Left ventricle myocardium superior (tissue), 1 donor: Measurements from ENCODE around the gene CLCN2. TPM values are rescaled to one million over a fixed set of nuclear protein-coding genes. Genes with fewer than 3 reads are reported as not detected.

ENCODE experiments used
- ATAC-seq: fragments of 200-7000 bp; cut with Tn5 transposase; one replicate; pipeline ENCODE4 v1.9.1; 2020; ENCODE audit warnings: mild to moderate bottlenecking, moderate library complexity
- DNase-seq: peaks from one replicate; pipeline ENCODE4 v3.0.0-alpha.2; 2020
- intact Hi-C: fragments of 100-400 bp; cut with micrococcal nuclease; formaldehyde crosslinking; loops from one replicate; pipeline ENCODE4 v1.11.0; 2022
- total RNA-seq: library from RNA; stranded (reverse); fragmentation: NEBNext Ultra II Directional; extraction: Animal tissue kit (Norgen Biotek cat#: 25700); gene quantifications from one replicate; pipeline ENCODE4 v1.2.1, GENCODE V29; 2021
- donor health status: DM: no; HTN: yes; CAD: no; lungs with severe emphysema.

The CLCN2 gene
- total RNA-seq, 1 donor from 2014 or later, result 3.6 TPM

GRCh38 chr3:184381261-184382224, 20.1 kb upstream of the CLCN2 start:
- ATAC-seq, result peak; percentile 64
- intact Hi-C loops, result no loop called here
- peak; percentile 75 for DNase-seq

- ATAC-seq, result no peak
- no peak for DNase-seq
- intact Hi-C loops, result no loop called here
These were observed 19.3 kb upstream of the CLCN2 start for GRCh38 chr3:184380627-184381260.

GRCh38 chr3:184380185-184380626, 18.8 kb upstream of the CLCN2 start:
- DNase-seq, result peak; percentile 83
- ATAC-seq, result peak; percentile 54

GRCh38 chr3:184379358-184380184, 18.2 kb upstream of the CLCN2 start, which contains the start of gene CHRD:
Gene CHRD, plus strand, starts transcription at chr3:184380054. Its CDS starts 265 bp downstream, at chr3:184380319.
- ATAC-seq (peak; percentile 75), DNase-seq (peak; percentile 74)
- intact Hi-C loops, result loop anchor here (10.0 kb wide), 2 partner anchors 135 to 165 kb away; no protein-coding TSS in a partner anchor

More at GRCh38 chr3:184380185-184380626, 18.8 kb upstream of the CLCN2 start:
- intact Hi-C loops, result no loop called here

GRCh38 chr3:184378651-184379357, 17.4 kb upstream of the CLCN2 start:
- DNase-seq (no peak), ATAC-seq (peak; percentile 1)
- intact Hi-C loops, result loop anchor here (10.0 kb wide), 2 partner anchors 136 to 166 kb away; no protein-coding TSS in a partner anchor

GRCh38 chr3:184377882-184378445, 16.6 kb upstream of the CLCN2 start, which contains the start of gene THPO:
Gene THPO, minus strand, starts transcription at chr3:184378207. Its CDS starts 1,948 bp downstream, at chr3:184376259.
- DNase-seq (no peak), ATAC-seq (no peak)
- intact Hi-C loops, result loop anchor here (10.0 kb wide), 2 partner anchors 137 to 167 kb away; no protein-coding TSS in a partner anchor

- ATAC-seq (no peak), DNase-seq (no peak)
- intact Hi-C loops, result loop anchor here (10.0 kb wide), 2 partner anchors 137 to 167 kb away; no protein-coding TSS in a partner anchor
These were observed 16.0 kb upstream of the CLCN2 start for GRCh38 chr3:184377374-184377773.

- ATAC-seq (no peak), DNase-seq (no peak)
- intact Hi-C loops, result loop anchor here (10.0 kb wide), 2 partner anchors 139 to 169 kb away; no protein-coding TSS in a partner anchor
These were observed 14.5 kb upstream of the CLCN2 start for GRCh38 chr3:184375747-184376461.

- intact Hi-C loops, result loop anchor here (10.0 kb wide), 2 partner anchors 141 to 171 kb away; no protein-coding TSS in a partner anchor
- DNase-seq (no peak), ATAC-seq (peak; percentile 64)
These were observed 12.0 kb upstream of the CLCN2 start for GRCh38 chr3:184373422-184373821.

GRCh38 chr3:184372911-184373310, 11.5 kb upstream of the CLCN2 start:
- ATAC-seq, result no peak
- DNase-seq, result no peak
- intact Hi-C loops, result loop anchor here (10.0 kb wide), 2 partner anchors 142 to 172 kb away; no protein-coding TSS in a partner anchor

- ATAC-seq (no peak), DNase-seq (no peak)
- intact Hi-C loops, result loop anchor here (10.0 kb wide), 2 partner anchors 142 to 172 kb away; no protein-coding TSS in a partner anchor
These were observed 11.0 kb upstream of the CLCN2 start for GRCh38 chr3:184372296-184372821.

- ATAC-seq (peak; percentile 88), DNase-seq (peak; percentile 82)
- intact Hi-C loops, result loop anchor here (10.0 kb wide), 2 partner anchors 143 to 173 kb away; no protein-coding TSS in a partner anchor
These were observed 10.2 kb upstream of the CLCN2 start for GRCh38 chr3:184371570-184372018.

- intact Hi-C loops, result no loop called here
- DNase-seq (no peak), ATAC-seq (peak; percentile 39)
These were observed 7.3 kb upstream of the CLCN2 start for GRCh38 chr3:184368586-184369183.

GRCh38 chr3:184368116-184368515, 6.7 kb upstream of the CLCN2 start:
- no peak for ATAC-seq
- intact Hi-C loops, result no loop called here
- no peak for DNase-seq

GRCh38 chr3:184366619-184367289, 5.3 kb upstream of the CLCN2 start:
- DNase-seq, result no peak
- intact Hi-C loops, result no loop called here
- ATAC-seq, result no peak
